Epithelial cell of esophagus (primary cell): Measurements from ENCODE around the gene MRC1.

Source experiments
- DNase-seq: peaks from one replicate; pipeline ENCODE4 v3.0.0; 2010; ENCODE audit warnings: low read depth
- H3K4me3 ChIP-seq: 2 replicates; pipeline ENCODE4 v1.5.1; 2011; ENCODE audit warnings: mild to moderate bottlenecking, low read length, control low read depth
- CTCF ChIP-seq: IDR thresholded peaks from 2 replicates; pipeline ENCODE4 v1.5.1; 2011; ENCODE audit warnings: low read depth, mild to moderate bottlenecking, low read length, control low read depth, inconsistent platforms; ENCODE audit not compliant: insufficient read depth; ENCODE audit errors: missing control alignments

MRC1 gene

GRCh38 chr10:17836942-17837341 is 27.8 kb downstream of the MRC1 start:
- DNase-seq, result peak; percentile 44
- H3K4me3 ChIP-seq, result peak overlapping the region; percentile 12
- no peak for TF ChIP-seq CTCF

DNA sequence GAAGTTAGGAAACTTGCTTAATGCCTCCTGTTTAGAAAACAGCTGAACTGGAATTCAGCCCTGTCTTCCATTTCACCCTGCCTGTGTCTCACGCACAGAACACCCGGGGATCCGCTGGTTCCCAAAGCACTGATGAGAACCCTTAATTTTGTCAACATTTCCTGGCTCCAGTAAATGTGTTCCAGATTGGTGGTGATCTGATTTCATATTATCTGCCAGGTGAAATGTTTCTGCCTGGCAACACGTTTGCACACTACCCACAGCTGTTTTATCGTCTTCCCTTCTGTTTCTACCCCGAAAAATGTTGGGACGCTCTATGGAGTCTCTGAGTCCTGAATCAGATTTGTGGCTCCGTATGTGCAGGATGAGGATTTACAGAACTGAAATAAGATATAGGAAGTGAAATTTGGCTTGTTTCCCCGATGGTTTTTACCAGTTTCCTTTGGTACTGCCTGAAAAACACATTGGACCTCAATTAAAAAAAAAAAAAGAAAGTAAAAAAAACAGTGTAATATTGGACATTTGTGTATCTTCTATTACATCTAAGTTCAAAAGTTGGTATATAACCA is 29.0 kb downstream of the MRC1 start:
- H3K4me3 ChIP-seq, result no peak overlapping the region
- no peak for DNase-seq
- TF ChIP-seq CTCF, result no peak

DNA sequence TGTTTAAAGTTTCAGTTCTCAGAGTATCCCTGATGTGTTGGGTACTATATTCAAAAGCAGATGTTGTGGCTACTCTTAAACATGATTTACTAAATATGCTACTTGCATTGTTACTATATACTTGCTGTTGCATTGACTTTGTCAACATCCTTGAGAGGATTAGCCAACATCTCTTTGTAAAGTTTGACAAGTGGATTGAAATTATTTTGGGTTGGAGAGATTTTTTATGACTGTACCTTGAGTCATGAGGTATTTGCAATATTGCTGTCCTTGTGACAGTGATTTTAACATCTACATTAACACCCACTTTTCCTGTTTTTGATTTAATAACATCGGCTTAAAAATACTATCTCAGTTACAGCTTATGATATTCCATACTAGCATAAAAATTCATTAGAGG is 31.9 kb downstream of the MRC1 start:
- H3K4me3 ChIP-seq, result no peak overlapping the region
- no peak for TF ChIP-seq CTCF
- DNase-seq, result peak; percentile 59

DNA sequence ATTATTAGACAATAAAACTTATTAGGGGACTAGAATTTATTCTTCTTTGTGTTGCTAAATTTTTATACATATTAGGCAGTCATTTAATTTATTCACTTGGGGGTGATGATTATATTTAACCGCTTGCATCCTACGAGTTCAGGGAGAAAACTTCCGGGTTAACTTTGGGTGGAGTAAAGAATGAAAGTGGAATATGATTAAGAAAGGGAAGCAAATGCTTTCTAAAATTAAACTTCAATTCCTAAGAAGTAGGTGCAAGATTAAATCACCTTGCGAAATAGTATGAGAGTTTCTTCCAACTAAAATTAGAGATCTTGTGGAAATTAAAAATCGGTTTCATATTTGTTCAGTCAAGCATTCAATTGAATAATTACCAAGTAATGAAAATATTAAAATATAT is 33.5 kb downstream of the MRC1 start:
- TF ChIP-seq CTCF, result no peak
- H3K4me3 ChIP-seq, result no peak overlapping the region
- DNase-seq, result no peak

- no peak overlapping the region for H3K4me3 ChIP-seq
- peak; percentile 17 for DNase-seq
- peak; percentile 44 for TF ChIP-seq CTCF
Measured at GRCh38 chr10:17847585-17848296, 38.6 kb downstream of the MRC1 start.

DNA sequence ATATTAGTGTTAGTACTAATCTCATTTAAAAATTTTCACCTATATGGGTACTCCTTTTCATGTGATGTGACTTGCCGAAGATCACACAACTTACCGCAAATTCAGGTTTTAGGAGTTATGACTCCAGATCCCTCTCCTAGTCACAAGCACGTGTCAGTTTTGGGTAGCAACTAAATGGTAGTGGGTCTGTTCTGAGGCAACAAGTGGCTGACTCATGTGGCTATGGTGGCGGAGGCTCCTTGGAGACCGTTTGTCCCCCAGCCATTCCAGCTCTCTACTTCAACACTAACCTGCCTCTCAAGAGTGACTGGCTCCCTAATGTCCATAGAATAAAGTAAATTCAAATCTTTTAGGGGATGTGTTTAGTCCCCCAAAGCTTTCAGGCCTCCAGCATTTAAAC is 39.5 kb downstream of the MRC1 start:
- no peak for DNase-seq
- no peak overlapping the region for H3K4me3 ChIP-seq
- TF ChIP-seq CTCF, result no peak

DNA sequence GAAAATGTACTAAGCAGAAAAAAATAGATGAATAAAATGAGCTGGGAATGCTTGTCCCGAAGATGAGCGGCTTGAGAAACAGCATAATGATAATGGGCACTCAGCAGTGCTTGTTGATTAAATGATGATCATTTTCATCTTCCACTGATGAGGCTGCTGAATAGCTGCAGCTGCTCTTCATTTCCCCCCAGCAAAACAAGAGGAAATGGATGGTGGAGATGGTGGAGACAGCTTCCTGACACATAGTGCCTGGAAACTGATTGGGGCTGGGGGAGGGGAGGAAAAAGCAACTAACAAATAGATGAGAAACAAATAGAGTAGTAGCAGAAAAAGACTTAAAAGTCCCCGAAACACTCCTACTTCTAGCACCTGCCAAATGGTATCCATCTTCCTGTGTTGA is 41.4 kb downstream of the MRC1 start:
- no peak overlapping the region for H3K4me3 ChIP-seq
- TF ChIP-seq CTCF, result no peak
- DNase-seq, result no peak
